DMS153 (cell line): ENCODE measurements around the gene CACYBP.
"Not testable (repeated sequence)": the region's sequence is repeated elsewhere in the genome, so short reads cannot be mapped to it uniquely, and the experiment has no call there.

Experiments
- DNase-seq: peaks from one replicate; lab custom pipeline; 2025; lab: John Stamatoyannopoulos, UW

The CACYBP gene

GRCh38 chr1:175009532-175009931 is 9.8 kb downstream of the CACYBP start:
- DNase-seq = no peak

DNA sequence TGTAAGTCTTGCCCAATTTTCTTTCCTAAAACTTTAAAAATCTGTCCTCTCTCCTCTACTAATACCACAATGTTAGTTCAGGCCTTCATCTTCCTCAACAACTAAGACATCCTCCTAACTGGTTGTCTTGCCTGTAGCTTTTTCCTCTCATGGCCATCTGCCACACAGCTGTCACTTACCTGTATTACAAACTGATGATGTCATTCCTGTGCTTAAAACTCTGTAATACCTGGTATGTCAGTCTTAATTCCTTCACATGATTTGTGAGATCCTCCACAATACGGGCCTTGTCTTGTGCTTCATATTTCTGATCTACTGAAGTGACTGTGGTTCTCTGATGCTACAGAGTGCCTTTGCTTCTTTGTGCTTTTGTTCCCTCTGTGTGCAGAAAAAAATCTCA is 13.7 kb downstream of the CACYBP start:
- DNase-seq = no peak

DNA sequence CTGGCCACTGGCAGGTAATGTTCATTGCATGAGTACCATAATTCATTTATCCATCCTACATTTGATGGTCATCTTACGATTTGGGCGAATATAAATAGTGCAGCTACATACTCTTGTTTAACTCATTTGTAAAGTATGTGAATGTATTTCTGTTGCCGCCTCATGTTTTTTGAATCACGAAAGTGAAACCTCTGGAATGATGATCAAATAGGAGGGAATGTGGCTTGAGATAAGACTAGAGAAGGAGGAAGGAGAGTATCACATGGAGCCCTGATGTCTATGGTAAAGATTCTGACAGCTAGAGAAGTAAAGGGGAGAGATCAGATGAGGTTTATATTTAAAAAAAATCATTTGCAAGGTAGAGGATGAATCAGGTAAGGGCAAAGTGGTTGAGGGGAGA is 15.5 kb downstream of the CACYBP start:
- no peak for DNase-seq

- no peak for DNase-seq
Observed at GRCh38 chr1:175019524-175019923, 19.8 kb downstream of the CACYBP start.

DNA sequence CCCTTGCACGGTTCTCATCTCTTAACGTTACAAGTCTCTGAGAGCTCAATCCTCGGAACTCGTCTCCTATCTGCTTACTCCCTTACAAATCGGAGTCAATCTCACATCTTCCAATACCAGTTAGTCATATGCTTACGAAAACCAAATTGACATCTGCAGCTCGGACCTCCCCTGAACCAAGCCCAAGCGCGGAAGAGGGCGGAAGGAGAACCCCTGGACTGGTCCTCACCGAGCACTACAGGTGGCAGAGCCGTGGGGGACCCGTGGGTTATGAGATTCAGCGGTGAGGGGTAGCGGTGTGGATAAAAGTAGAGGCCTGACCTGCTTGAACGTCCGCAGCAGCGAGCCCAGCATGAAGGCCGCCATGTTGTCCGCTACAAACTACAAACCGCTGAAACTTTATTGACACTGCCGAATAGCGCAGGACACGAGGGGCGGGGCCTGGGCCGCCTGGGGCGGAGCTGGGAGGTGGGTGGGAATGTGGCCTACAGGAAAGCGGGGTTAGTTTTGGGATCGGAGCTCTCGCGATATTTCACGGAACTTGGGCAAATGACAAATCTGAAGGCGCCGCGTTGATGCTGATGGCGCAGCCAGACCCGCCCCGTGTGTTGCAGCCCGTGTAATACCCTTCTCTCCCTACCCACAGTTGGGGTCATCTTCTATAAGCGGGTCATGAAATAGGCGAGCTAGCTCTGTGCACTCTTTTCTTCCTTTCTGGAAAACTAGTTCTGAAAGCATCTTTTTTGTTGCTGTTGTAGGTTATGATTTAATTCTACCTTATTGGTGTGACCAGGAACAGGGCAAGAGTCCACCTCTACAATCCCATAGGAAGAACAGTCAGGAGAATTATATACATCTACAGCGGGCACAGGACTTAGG is 23.5 kb downstream of the CACYBP start, which contains the start of gene MRPS14:
TSS of gene MRPS14 (minus strand) at position 383 of the 879 bp plus-strand sequence. CDS start at position 366, 17 bp downstream.
- peak; percentile 99 for DNase-seq

DNA sequence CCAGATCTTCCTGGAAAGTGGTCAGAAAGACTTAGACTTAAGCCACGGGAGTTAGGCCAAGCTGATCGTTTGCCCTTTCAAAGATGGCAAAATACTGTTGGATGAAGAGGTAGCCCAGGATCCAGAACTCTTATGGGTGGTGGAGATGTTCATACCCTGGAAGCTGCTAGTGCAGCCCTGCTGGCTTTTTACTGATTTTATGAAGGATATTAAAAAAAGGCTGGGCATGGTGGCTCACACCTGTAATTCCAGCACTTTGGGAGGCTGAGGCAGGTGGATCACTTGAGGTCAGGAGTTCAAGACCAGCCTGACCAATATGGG is 24.1 kb downstream of the CACYBP start:
- DNase-seq = not testable (repeated sequence)

- DNase-seq = no peak
Observed at GRCh38 chr1:175024773-175025172, 25.0 kb downstream of the CACYBP start.

DNA sequence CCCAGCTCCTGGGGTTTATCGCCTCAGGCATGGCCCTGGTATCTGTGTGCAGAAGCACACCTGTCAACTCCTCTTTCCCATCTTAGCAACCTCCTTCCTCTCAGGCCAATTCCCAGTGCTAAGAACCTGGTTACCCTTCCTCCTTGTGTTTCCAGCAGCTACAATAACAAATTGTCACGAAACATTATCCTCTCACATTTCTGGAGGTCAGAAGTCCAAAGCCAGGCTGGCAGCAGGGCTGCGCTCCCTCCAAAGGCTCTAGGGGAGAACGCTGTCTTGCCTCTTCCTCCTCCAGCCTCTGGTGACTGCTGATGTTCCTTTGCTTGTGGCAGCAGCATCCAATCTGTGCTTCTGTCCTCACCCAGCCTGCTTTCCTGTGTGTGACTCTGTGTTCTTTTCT is 34.2 kb downstream of the CACYBP start:
- no peak for DNase-seq

GRCh38 chr1:175034775-175035174 is 35.0 kb downstream of the CACYBP start:
- DNase-seq = no peak

GRCh38 chr1:175035865-175036264 is 36.1 kb downstream of the CACYBP start:
- no peak for DNase-seq

DNA sequence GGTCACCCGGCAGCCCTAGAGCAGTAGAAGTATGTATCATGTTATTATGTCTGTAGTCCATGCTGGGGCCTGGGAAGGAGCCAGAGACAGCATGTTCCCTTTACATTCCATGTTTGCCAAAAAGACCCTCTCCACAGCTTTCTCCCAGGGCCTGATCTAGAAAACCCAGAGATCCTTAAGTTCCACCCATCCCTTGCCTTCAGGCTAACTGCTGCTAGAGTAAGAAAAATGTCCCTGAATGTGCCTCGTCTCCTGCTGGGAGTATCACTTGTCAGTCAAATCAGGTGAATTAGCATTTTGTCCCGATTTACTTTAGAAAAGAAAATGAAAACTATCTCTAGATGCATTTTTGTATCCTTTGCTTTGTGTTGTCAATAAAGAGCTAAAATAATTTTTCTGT is 36.7 kb downstream of the CACYBP start:
- no peak for DNase-seq

- DNase-seq = no peak
Observed at GRCh38 chr1:175037416-175037815, 37.7 kb downstream of the CACYBP start.

DNA sequence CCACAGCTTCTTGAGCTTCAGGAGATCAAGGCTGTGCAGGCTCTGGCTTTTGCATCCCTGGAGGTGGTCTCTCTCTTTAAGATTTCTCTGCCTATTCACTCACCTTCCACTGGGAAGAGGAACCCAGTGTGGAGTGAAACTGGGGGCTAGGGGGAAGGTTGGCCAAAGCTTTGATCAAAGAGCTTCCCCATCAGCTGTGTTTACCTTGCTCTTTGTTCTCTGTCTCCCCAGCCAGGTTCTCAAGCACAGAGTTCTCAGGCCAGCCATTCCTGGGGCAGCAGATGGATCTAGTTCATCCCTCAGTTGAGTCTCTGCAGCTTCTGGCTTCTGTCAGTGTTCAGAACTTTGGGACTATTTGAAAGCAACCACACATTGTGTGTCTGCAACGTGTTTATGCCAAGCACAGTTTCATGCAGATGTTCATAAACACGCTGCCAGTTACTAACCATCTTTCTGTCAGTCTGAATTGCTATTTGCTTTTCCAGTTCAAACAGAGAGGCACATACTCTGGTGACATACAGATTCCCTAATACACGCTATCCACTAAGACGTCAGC is 40.7 kb downstream of the CACYBP start:
- no peak for DNase-seq

DNA sequence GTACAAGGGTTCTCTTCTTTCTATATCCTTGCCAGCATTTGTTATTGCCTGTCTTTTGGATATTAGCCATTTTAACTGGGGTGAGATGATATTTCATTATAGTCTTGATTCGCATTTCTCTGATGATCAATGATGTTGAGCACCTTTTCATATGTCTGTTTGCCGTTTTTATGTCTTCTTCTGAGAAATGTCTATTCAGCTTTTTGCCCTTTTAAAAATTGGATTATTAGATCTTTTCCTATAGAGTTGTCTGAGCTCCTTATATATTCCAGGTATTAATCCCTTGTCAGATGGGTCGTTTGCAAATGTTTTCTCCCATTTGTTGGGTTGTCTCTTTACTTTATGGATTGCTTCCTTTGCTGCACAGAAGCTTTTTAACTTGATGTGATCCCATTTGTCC is 42.9 kb downstream of the CACYBP start:
- no peak for DNase-seq

- DNase-seq = no peak
Observed at GRCh38 chr1:175043824-175044223, 44.1 kb downstream of the CACYBP start.

GRCh38 chr1:175044591-175044990 is 44.8 kb downstream of the CACYBP start:
- DNase-seq = not testable (repeated sequence)

- DNase-seq = no peak
Observed at GRCh38 chr1:175045097-175045496, 45.4 kb downstream of the CACYBP start.

DNA sequence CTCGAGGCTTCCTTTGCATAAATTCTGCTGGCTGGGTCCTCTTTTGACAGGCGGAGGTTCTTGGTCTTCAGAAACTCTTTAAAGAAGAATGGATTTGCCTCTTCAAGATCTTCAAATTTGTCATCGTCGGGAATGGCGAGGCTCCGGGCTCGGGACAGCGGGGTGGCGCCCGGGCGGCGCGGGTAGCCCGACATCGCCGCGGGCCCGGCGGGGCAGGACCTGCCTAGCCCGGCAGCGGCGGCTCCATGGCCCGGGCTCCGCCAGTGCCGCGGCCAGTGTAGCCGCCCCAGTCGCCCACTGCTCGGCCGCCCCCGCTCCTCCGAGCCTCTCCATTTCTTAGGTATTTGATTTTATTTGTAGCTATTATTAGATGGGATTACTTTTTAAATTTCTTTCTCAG is 45.8 kb downstream of the CACYBP start:
- no peak for DNase-seq

- DNase-seq = no peak
Observed at GRCh38 chr1:175050992-175051391, 51.2 kb downstream of the CACYBP start.

- DNase-seq = no peak
Observed at GRCh38 chr1:175054736-175055135, 55.0 kb downstream of the CACYBP start.
